WTC11 (cell line): ENCODE measurements around the gene C14orf93.

ENCODE experiments used
- ATF3 ChIP-seq: sonication (generic); formaldehyde crosslinking; conservative IDR thresholded peaks from 2 replicates; pipeline ENCODE4 v1.8.1; 2022; ENCODE audit warnings: mild to moderate bottlenecking, missing genetic modification reagents
- CREM ChIP-seq: sonication (generic); formaldehyde crosslinking; IDR thresholded peaks from 2 replicates; pipeline ENCODE4 v1.8.1; 2022; ENCODE audit warnings: mild to moderate bottlenecking, missing genetic modification reagents, moderate library complexity
- CTCF ChIP-seq: fragments of 200-600 bp; IDR thresholded peaks from 2 replicates; pipeline ENCODE4 v1.8.0; 2022; ENCODE audit warnings: antibody characterized with exemption
- ELF4 ChIP-seq: sonication (generic); formaldehyde crosslinking; IDR thresholded peaks from 2 replicates; pipeline ENCODE4 v1.8.1; 2022; ENCODE audit warnings: low read depth, mild to moderate bottlenecking, moderate library complexity, missing genetic modification reagents
- FOXK1 ChIP-seq: sonication (generic); formaldehyde crosslinking; IDR thresholded peaks from 2 replicates; pipeline ENCODE4 v1.8.0; 2022; ENCODE audit warnings: mild to moderate bottlenecking, moderate library complexity, missing genetic modification reagents
- HMGXB4 ChIP-seq: sonication (generic); formaldehyde crosslinking; IDR thresholded peaks from 2 replicates; pipeline ENCODE4 v1.8.1; 2023; ENCODE audit warnings: mild to moderate bottlenecking, moderate library complexity, missing genetic modification reagents
- IRF1 ChIP-seq: sonication (generic); formaldehyde crosslinking; IDR thresholded peaks from 2 replicates; pipeline ENCODE4 v1.8.0; 2023; ENCODE audit warnings: missing genetic modification reagents
- KAT7 ChIP-seq: sonication (generic); formaldehyde crosslinking; IDR thresholded peaks from 2 replicates; pipeline ENCODE4 v1.8.1; 2023; ENCODE audit warnings: missing genetic modification reagents, mild to moderate bottlenecking, borderline replicate concordance
- RELA ChIP-seq: sonication (generic); formaldehyde crosslinking; IDR thresholded peaks from 2 replicates; pipeline ENCODE4 v1.8.1; 2022; ENCODE audit warnings: missing genetic modification reagents, mild to moderate bottlenecking, borderline replicate concordance
- USF1 ChIP-seq: sonication (generic); formaldehyde crosslinking; IDR thresholded peaks from 2 replicates; pipeline ENCODE4 v1.8.0; 2022; ENCODE audit warnings: mild to moderate bottlenecking, missing genetic modification reagents

- TF ChIP-seq CTCF (no peak), ELF4 (no peak), CREM (CRISPR knock-in tag) (no peak), KAT7 (CRISPR knock-in tag) (no peak), FOXK1 (CRISPR knock-in tag) (no peak), HMGXB4 (CRISPR knock-in tag) (no peak), USF1 (CRISPR knock-in tag) (no peak), ATF3 (CRISPR knock-in tag) (no peak), RELA (no peak), IRF1 (no peak; the same call in 1 of the 2 replicates)
These were observed 28.0 kb downstream of the C14orf93 start for GRCh38 chr14:22981876-22982476.
